Measurements from ENCODE around the gene IRGQ.

The IRGQ gene, protein sequence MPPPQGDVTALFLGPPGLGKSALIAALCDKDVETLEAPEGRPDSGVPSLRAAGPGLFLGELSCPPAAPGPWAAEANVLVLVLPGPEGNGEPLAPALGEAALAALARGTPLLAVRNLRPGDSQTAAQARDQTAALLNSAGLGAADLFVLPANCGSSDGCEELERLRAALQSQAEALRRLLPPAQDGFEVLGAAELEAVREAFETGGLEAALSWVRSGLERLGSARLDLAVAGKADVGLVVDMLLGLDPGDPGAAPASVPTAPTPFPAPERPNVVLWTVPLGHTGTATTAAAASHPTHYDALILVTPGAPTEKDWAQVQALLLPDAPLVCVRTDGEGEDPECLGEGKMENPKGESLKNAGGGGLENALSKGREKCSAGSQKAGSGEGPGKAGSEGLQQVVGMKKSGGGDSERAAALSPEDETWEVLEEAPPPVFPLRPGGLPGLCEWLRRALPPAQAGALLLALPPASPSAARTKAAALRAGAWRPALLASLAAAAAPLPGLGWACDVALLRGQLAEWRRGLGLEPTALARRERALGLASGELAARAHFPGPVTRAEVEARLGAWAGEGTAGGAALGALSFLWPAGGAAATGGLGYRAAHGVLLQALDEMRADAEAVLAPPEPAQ

DNA sequence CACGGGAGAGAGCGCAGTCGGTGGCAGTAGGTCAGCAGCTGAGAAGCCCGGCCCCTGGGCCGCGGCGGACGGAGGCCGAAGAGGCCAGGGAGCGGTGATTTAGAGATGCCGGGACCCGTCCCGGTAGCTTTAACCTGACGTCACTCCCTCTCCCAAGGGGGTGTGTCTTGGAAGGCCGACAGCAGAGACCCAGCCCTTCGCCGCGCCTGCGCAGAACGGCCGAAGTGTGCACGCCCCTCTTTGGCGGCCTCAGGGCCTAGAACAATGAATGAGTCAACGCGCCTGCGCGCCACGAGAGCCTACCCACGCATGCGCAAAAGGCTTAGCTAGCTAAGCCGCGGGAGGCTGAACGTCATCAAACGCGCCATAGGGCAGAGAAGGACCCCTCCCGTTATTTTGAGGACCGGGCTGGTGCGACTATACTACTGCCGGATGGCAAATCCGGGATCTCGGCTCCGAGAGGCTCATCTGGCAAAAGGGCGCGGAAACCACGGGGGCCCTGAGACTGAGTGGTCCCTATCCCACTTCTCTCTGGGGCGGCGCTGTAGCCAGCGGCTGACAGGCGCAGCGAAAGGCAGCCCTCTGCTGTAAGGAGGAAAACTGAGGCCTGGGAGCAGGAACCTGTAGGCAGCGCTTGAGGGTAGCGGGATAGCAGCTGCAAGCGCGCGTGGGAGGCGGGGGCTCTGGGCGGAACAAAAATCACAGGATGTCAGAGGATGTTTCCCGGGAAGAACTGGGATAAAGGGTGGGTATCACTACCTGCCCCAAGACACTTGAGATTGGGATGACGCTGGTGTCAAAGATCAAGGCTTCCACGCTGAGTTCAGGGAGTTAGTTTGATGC lies at the start of gene IRGQ, which contains the start of gene ZNF576:
Gene IRGQ, minus strand, starts transcription at position 136 of the 843 bp plus-strand sequence. CDS start 796 bp downstream, outside the sequence.
Gene ZNF576, plus strand, starts transcription at position 597 of the 843 bp plus-strand sequence. CDS start 514 bp downstream, outside the sequence.
- DNase-seq (ENCODE audit: extremely low read depth, low read depth) = peak; percentile 99
- TF ChIP-seq, protein P1, sequence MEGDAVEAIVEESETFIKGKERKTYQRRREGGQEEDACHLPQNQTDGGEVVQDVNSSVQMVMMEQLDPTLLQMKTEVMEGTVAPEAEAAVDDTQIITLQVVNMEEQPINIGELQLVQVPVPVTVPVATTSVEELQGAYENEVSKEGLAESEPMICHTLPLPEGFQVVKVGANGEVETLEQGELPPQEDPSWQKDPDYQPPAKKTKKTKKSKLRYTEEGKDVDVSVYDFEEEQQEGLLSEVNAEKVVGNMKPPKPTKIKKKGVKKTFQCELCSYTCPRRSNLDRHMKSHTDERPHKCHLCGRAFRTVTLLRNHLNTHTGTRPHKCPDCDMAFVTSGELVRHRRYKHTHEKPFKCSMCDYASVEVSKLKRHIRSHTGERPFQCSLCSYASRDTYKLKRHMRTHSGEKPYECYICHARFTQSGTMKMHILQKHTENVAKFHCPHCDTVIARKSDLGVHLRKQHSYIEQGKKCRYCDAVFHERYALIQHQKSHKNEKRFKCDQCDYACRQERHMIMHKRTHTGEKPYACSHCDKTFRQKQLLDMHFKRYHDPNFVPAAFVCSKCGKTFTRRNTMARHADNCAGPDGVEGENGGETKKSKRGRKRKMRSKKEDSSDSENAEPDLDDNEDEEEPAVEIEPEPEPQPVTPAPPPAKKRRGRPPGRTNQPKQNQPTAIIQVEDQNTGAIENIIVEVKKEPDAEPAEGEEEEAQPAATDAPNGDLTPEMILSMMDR (IDR thresholded peaks at IDR 0.05; ENCODE audit: low read depth, low read length) = peak; percentile 3

DNA sequence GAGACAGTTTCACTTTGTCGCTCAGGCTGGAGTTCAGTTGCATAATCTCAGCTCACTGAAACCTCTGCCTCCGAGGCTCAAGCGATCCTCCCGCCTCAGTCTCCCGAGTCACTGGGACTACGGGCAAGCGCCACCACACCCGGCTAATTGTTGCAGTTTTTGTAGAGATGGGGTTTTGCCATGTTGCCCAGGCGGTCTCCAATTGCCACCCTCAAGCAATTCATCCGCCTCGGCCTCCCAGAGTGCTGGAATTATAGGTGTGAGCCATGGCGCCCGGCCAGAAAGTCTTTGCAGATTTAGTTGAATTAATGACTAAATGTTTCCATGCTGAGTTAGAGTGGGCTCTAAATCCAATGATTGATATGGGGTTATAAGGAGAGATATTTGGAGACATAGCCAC lies 48.2 kb upstream of the IRGQ start:
- DNase-seq (ENCODE audit: extremely low read depth, low read depth) = no peak
- TF ChIP-seq, protein P1 (IDR thresholded peaks at IDR 0.05; ENCODE audit: low read depth, low read length) = no peak

DNA sequence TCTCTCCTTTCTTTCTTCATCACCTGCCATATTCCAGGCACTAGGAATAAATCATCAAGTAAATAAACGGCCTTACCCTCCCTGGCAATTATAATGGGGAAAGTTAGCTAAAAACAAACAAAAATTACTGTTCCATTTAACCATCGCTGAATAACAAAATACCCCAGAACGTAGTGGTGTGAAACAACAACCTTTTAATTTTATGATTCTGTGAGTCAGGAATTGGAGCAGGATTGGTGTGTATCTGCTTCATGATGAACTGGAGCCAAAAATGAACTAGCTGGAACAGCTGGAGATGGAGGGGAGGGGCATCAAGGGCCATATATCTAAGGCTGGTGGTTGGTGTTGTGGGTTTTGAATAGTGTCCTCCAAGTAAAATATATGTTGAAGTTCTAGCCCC lies 47.4 kb upstream of the IRGQ start:
- TF ChIP-seq, protein P1 (IDR thresholded peaks at IDR 0.05; ENCODE audit: low read depth, low read length) = no peak
- DNase-seq (ENCODE audit: extremely low read depth, low read depth) = no peak

DNA sequence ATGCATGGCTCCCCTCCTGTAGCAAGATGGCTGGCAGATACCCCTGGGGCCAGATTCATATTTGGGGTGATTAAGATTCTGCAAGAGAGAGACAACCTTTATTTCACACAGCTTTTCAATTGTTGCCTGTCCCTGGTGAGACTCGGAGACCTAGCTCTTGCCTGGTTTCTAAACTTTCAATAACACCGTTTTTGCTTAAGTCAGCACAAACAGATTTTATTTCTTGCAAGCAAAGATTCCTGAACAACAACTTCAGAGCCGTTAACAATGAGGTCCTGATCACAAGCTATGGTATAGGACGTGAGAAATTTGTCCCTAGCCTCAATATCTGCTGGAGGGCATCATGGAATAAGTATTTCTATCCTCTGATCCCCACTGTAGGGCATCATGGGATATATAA lies 46.6 kb upstream of the IRGQ start:
- TF ChIP-seq, protein P1 (IDR thresholded peaks at IDR 0.05; ENCODE audit: low read depth, low read length) = no peak
- DNase-seq (ENCODE audit: extremely low read depth, low read depth) = no peak

DNA sequence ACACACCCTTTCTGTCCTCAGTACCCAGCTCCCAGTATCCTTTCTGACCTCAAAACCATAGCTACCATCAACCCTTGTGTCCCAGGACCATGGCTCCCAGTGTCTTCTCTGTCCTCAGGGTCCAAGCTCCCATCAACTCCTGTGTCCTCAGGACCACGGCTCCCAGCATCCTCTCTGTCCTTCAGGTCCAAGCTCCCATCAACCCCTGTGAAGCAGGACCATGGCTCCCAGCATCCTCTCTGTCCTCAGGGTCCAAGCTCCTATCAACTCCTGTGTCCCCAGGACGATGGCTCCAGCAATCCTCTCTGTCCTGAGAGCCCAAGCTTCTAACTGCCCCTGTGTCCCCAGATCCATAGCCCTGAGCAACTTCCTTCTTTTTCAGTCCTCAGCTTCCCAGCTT lies 45.4 kb upstream of the IRGQ start:
- TF ChIP-seq, protein P1 (IDR thresholded peaks at IDR 0.05; ENCODE audit: low read depth, low read length) = no peak
- no peak for DNase-seq (ENCODE audit: extremely low read depth, low read depth)

DNA sequence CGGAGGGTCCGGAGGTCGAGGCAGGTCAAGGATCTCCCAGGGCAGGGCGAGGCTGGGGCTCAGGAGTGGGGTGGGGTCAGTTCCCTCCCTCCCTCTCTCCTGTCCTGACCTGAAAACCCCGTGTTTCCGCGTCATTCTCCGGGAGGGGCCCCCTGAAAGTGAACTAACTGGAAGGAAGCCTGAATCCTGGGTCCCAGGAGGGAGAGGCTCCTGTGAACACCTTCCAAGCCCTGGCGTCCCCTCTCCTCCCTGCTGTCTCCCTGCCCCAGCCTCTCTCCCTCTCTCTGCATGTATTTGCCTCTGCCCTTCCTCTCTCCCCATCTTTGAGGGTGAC lies 44.5 kb upstream of the IRGQ start:
- TF ChIP-seq, protein P1 (IDR thresholded peaks at IDR 0.05; ENCODE audit: low read depth, low read length) = no peak
- DNase-seq (ENCODE audit: extremely low read depth, low read depth) = no peak
